H4 (cell line): ENCODE data around the gene FKBP4. TPM values are rescaled to one million over a fixed set of nuclear protein-coding genes. Genes with fewer than 3 reads are reported as not detected.

Experiments
- DNase-seq: peaks from one replicate; pipeline ENCODE4 v3.0.0-alpha.2; 2015; ENCODE audit warnings: low spot score
- total RNA-seq: library from RNA; depleted of rRNA; stranded (reverse); fragments of >200 nt; shearing (Covaris generic); gene quantifications from 2 replicates; pipeline ENCODE4 v1.2.3, GENCODE V29; 2014

The FKBP4 gene
- total RNA-seq, 1 experiment from 2014 or later = 96.4 TPM

DNA sequence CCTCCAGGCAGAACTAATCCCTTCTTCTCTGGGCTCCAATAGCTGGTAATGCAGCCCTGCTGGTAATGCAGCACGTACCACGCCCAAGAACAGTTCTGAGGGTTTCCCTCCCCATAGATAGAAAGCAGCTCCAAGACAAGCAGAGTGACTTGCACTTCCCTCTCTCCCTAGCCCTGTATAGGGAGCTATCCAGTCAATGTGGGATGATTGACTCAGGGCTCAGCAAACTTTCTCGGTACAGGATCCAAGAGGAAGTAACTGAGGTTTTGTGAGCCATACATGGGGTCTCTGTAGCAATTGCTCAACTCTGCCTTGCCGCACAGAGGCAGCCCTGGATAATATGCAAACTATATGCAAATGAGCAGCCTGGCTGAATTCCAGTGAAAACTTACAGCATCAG, 15.5 kb upstream of the FKBP4 start:
- no peak for DNase-seq

DNA sequence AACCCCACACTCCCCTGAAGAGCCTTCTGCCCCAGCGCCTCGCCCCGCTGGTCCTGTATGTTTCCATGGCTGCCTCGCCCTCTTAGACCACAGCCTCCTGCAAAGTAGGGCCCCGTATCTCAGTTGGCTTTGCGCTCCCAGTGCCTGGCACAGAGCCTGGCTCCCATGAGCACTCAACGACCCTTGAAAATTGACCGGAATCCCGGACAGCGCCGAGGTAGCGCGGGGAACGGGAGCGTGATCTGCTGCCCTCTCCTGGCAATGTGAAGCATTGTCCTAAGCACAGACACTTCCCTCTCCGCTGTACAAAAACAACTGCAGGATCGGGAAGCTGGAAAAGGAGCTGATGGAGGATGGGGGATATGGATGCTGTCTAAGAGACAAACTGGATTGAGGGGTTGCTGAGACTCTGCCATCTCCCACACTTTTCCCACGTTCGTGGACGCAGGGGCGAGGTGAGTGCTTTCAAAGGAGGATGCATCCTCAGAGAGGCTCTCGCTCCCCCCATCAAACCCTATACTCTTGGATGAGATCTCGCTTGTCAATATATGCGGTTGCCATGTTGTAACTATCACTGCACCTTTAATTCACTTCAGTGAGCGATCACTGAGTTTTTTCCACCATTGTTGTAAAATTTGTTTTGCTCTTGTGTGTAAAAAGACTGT, 10.7 kb upstream of the FKBP4 start:
- DNase-seq = peak; percentile 58

DNA sequence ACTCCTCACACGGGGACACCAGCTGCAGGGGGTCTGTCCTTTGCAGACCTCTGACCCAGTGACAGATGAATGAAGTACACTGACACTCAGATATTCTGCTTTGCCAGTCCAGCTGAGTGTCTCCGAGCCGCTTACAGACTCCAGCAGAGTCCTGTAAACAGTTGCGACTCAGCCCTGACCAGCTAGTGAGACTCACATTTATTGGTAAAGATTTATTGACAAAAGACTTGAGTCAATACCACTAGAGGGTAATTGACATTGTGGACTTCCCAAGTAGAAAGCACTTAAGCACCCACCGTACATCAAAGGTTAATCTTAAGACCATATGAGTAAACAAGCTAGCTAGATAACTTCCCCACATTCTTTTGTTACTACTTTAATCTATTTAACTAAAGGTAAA, 9.8 kb upstream of the FKBP4 start:
- no peak for DNase-seq

DNA sequence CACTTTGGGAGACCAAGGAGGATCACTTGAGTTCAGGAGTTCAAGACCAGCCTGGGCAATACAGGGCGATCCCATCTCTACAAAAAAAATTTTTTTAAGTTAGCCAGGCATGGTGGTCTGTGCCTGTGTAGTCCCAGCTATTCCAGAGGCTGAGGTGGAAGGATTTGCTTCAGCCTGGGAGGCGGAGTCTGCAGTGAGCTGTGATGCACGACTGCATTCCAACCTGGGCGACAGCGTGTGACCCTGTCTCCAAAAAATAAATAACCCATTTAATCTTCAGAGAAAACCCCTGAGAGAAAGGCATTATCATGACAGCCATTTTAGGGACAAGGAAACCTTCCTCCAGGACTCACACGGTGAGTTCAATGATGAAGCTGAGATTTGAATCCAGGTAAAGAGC, 3.7 kb upstream of the FKBP4 start:
- no peak for DNase-seq

DNA sequence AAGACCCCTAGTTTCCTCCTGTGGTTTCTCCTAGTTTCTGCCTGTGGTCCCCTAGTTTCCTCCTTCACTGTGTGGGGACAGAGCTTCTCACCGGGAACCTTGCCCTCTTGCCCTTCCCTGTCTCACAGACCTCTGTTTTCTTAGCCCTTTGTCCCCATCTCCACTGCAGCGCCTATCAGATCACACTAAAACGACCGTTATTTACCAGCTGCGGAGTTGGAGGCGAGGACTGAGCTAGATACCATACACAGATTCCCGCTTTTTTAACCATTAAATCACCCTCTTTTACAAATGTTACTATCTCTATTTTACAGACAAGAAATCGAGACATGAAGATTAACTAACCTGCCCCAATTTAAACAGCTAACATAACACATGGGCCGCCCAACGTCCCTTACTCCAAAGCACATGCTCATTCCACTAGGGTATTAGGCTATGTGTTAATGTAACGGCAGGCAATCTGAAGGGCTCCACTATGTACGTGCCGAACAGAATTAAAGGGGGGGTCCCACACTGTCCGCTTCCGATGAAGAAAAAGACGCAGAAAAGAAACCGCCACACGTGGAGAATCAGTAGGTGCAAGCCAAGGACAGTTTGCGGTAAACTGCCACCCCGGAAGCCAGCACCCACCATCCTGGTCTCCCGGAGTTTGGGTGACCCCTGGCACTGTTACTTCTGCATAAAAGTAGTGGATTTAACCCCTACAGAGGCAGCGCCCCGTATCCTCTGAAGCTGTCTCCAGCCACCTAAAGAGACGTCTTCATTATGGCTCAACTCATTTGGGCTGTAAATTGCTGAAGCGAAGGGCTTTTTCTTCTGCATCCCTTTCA, 1.9 kb upstream of the FKBP4 start:
- DNase-seq = no peak

DNA sequence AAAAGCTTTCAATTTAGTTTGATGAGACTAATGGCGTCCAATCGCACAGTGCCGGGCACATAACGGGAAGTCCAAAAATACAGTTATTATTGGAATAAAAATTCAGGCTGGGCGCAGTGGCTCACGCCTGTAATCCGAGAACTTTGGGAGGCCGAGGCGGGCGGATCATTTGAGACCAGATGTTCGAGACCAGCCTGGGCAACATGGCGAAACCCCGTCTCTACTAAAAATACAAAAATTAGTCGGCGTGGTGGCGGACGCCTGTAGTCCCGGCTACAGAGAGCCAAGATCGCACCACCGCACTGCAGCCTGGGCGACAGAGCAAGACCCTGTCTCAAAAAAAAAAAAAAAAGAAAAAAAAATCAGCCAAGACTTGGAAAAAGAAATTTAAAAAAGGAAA, 1.2 kb upstream of the FKBP4 start:
- no peak for DNase-seq

DNA sequence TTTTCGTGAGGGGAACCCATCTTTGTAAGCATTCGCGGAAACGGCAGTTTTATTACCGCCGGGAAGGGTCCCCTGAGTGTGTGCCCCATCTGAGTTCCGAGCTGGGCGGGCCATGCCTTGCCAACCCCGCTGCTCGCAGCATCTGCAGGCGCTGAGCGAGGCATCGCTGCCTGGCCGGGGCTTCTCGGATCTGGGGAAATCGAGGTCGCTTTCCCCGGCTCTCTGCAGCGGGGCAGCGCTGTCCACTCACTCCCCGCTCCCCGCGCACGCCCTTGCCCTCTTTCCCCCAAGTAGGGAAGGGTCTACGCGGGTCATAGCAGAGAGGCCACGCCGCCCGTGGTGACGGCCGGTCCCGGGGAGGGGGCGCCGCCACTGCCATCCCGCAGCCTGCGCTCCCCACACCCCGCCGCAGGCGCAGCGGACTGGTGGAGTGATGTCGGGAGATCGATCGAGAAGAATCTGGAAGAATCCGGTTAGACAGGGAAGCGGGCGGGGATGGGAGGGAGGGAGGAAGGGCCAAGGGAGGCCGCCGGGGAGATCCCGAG, 507 bp upstream of the FKBP4 start:
- no peak for DNase-seq

DNA sequence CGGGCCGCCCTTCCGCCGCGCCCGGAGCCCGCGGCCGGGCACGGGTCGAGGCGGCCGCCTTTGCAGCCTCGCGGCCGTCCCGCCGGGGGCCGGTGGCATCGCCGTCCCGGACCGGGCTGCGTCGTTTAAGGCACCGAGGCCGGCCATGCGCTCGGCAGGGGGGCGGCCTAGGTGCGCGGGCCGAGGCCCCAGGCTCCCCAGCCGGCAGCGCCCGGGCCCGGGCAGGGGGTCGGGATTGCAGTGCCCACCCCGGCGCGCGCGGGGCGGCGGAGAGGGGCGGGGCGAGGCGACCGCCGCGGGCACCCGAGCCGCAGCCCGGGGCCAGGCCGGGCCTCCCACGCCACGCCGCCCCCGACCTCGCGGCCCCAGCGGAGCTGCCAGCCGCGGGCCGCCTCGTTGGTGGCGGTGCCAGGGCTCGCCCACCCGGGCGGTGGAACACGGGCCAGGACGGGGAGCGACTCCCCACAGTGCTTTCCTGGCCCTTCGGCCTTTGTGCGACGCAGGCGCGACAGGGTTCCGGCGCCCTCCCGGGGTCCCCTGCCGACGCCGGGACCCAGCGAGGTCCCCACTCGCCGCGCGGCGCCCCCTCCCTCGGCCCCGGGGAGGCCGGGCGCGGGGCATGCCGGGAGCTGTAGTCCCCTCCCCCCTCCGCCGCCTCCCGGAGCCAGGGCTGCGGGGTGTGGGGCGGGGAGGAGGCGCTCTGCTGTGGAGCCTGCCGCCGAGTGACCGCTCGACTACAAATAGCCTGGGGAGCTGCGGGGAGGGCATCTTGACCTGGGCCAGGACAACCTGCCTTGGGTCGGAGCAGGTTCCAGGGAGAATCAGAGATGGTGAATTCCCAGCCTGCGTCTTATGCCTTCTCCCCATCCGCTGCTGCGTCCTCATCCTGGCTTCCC, 769 bp downstream of the FKBP4 start:
- DNase-seq = peak; percentile 30

DNA sequence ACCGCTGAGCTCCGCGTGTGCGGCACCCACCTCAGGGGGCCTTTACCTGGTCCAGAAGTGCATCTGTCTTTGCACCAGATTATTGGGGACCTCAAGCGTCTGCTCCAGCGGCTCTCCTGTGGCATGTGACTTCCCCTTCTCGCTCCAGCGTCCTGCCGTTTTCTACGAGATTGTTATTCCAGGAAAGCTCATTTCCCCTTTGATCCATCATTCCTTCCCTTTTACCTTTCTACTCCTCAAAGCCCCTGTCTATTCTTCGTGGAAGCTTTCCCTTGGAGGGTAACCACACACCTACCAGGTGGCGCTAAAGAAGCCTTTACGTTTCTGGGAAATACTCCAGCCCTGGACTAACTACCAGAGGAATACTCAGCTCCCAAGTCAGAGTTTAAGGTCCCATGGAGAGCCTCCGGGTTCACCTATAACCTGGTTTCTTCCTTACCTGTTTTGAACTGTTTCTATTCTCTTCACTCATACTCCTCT, 1.5 kb downstream of the FKBP4 start:
- no peak for DNase-seq

DNA sequence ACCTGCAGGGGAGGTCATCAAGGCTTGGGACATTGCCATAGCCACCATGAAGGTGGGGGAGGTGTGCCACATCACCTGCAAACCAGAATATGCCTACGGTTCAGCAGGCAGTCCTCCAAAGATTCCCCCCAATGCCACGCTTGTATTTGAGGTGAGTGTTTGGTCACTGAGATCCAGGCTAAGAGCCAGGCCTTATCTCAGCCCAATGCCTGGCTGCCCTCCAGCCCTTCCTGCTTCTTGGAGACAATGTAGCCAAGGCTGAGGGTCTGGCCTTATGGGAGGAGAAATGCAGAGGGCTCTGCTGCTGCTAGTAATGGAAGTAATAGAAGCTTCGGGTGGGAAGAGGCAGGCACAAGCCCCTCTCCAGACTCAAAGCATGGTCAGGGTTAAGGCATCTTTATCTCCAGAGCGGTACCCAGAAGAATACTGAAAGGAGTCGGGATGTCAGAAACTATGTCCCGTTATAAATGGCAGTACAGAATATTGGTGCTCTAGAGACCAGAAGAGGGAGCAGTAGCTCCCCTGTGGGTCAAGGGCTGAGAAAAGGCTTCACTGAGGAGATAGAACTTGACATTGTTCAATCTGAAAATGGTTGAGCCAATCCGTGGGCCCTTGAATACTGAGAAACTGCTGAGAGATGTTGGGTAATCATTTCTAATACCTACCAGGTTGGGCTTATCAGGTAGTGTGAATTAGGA, 3.1 kb downstream of the FKBP4 start:
- DNase-seq = no peak

DNA sequence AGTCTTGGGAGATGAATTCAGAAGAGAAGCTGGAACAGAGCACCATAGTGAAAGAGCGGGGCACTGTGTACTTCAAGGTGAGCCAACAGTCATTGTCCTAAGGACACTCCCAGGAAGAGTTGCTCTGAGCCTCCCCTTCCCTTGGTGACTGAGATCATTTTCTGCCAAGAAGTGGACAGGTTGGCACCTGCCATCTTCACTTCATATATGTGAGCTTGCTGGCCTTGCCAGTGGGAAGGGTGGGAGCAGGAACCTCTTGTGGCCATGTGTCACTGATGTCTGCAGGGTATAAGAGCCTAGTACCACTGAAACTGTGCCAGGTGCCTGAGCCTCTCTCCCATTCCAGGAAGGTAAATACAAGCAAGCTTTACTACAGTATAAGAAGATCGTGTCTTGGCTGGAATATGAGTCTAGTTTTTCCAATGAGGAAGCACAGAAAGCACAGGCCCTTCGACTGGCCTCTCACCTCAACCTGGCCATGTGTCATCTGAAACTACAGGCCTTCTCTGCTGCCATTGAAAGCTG, 5.3 kb downstream of the FKBP4 start:
- DNase-seq = no peak

DNA sequence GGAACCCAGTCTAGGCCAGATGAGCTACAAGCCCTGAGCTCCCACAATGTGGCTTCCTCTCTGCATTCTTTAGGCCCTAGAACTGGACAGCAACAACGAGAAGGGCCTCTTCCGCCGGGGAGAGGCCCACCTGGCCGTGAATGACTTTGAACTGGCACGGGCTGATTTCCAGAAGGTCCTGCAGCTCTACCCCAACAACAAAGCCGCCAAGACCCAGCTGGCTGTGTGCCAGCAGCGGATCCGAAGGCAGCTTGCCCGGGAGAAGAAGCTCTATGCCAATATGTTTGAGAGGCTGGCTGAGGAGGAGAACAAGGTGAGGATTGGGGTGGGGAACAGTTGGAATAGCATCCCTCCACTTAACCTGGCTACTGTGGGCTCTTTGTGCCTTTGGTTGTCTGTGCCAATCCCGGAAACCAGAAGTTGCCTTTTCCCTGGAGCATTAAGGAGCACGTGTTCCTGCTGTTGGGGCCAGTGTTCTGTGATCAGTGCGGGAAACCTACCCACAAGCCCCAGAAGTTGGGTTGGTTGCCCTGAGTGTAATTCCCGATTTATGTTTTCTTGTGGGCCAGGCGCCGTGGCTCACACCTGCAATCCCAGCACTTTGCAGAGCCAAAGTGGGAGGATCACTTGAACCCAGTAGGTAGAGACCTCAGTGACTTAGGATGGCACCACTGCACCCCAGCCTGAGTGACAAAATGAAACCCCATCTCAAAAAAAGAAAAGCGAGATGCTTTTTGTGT, 6.4 kb downstream of the FKBP4 start:
- no peak for DNase-seq

DNA sequence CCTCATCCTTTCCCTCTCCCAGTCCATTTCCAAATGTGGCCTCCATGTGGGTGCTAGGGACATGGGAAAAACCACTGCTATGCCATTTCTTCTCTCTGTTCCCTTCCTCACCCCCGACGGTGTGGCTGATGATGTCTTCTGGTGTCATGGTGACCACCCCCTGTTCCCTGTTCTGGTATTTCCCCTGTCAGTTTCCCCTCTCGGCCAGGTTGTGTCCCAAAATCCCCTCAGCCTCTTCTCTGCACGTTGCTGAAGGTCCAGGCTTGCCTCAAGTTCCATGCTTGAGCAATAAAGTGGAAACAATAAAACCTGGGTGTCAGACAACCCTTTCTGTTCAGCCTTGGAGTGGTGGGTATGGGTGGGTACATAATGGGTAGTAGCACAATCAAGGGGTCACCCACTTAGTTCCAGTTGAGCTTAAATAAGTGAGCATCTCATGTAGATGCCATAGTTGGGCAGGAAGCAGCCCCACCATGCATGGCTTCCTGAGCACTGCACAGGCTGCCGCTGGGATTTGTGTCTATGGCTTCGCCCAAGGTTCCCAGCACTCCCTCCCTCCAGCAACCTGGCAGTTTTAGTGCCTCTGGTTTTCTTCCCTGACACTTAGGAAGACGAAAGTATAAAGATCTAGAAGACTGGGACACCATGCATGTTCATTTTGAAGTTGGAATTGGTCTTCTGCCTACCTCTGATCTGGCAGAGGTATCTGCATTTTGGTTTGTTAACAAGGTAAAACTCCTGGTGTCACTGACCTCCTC, 9.0 kb downstream of the FKBP4 start:
- DNase-seq = no peak

DNA sequence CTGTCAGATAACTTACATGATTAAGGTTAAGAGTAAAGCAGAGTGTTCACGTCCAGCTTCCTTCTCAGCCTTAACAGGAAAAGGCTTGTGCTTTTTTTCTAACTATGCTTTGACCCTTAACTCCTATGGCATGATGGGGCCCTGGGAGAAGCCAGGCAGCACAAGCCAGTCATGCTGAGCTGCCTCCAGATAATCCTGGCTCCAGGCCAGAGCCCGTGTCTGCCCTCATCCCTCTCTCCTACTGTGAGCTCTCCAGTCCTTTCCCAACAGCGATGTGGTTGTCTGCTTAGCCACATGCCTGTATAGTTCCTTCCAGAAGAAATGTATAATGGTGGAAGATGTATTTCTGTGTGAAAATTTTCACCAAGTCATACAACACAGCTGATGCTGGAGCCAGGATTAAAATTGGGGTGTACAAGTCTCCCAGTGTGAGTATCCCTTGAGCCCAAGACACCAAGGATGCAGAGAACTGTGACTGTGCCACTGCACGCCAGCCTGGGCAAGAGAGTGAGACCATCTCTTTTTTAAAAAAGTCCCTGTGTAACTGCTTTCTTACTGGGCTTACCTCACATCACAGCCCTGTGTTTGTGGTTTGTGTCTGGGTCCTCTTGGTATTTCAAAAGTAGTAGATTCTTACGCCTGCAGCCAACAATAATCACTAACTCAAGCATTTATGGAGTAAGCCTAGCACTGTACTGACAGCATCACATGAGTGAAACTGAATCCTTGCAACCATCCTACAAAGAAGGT, 9.8 kb downstream of the FKBP4 start:
- no peak for DNase-seq

DNA sequence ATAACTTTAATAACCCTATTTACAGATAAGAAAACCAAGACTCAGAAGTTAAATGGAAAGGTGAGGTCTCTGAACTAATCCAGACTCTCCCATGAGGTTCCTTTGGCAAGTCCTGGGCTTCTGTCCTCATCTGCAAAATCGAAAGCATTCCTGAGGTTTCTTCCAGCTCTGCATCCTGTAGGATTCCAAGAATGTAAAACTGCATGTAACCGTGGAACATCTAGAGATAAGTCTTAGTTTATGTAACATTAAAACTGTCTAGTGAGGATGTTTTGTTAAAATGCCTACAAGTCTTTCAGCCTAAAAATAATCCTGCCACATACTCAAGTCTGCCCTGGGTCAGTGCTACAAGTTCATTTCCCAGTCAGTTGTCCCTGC, 10.4 kb downstream of the FKBP4 start:
- DNase-seq = no peak

DNA sequence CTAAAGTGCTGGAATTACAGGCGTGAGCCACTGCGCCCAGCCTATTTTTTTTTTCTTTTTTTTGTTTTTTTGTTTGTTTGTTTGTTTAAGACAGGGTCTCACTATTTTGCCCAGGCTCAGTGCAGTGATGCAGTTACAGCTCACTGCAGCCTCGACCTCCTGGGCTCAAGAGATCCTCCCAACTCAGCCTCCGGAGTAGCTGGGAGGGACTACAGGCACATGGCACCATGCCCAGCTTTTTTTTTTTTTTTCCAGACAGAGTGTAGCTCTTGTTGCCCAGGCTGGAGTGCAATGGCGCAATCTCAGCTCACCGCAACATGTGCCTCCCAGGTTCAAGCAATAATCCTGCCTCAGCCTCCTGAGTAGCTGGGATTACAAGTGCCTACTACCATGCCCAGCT, 11.9 kb downstream of the FKBP4 start:
- DNase-seq = no peak

DNA sequence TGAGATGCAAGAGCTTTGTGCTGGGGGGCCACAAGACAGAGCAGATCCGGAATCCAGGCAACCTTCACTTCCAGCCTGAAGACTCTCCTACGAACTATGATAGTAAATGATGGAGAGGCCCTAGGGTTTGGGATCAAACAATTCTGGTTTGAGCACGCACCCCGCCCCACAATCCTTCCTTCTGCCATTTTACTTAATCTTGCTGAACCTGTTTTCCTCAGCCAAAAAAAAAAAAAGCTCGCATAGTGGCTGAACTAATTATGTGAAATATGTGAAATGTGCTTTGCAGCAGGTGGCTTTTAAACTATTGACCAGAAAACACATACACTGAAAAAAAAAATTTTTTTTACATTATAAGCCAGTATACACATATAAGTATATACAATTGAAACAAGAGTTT, 17.0 kb downstream of the FKBP4 start:
- DNase-seq = no peak

DNA sequence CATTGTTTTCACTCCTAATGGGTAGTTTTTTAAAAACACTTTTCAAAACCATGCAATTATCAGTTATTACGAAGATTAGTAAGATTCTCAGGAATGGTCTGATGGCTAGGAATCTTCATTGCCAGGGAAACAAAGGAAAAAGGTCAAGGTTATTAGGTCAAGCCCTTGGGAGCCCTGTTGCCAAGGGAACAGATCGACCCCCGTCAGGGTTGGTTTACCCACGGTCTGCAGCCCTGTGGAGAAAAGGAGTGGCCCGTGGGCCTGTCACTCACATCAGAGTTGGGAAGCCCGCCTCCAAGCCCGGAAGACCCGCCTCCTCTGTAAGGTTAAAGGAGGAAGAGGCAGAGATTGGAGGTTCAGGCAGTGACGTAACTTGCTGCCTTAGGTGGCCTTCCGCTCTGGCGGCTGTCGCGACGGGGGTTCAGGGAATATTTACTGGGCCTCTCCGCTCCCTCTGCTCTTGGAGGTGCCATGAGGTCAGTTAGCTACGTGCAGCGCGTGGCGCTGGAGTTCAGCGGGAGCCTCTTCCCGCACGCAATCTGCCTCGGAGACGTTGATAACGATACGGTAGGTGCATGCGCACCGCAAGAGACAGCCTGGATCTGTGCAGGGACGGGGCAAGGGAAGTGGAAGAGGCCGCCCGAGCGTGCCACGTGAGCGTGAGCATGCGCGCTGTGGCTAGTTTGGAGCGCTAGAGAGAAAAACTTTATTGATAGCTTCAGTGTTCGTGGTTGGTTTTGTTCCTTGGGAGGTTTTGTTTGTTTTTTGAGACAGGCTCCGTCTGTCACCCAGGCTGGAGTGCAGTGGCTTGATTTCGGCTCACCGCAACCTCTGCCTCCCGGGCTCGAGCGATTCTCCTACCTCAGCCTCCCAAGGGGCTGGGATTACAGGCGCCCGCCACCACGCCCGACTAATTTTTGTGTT, 17.8 kb downstream of the FKBP4 start, which contains the start of gene ITFG2:
ITFG2 (plus strand) TSS at position 379 of the 924 bp plus-strand sequence; CDS start at position 472, 93 bp downstream.
- peak; percentile 99 for DNase-seq
